Iris pigment epithelial cell (primary cell): ENCODE results near the gene FCRL1.

ENCODE experiments used
- DNase-seq: peaks from one replicate; pipeline ENCODE4 v3.0.0-alpha.2; 2011; ENCODE audit warnings: low read depth

Gene FCRL1, protein sequence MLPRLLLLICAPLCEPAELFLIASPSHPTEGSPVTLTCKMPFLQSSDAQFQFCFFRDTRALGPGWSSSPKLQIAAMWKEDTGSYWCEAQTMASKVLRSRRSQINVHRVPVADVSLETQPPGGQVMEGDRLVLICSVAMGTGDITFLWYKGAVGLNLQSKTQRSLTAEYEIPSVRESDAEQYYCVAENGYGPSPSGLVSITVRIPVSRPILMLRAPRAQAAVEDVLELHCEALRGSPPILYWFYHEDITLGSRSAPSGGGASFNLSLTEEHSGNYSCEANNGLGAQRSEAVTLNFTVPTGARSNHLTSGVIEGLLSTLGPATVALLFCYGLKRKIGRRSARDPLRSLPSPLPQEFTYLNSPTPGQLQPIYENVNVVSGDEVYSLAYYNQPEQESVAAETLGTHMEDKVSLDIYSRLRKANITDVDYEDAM

GRCh38 chr1:157819896-157820295 is at the start of gene FCRL1:
FCRL1 (minus strand) TSS chr1:157820120; CDS start chr1:157820037, 83 bp downstream.
- no peak for DNase-seq

- no peak for DNase-seq
Measured at GRCh38 chr1:157868654-157869053, 48.7 kb upstream of the FCRL1 start.

- no peak for DNase-seq
Measured at GRCh38 chr1:157862114-157863070, 42.5 kb upstream of the FCRL1 start.

GRCh38 chr1:157856538-157856937 is 36.6 kb upstream of the FCRL1 start:
- no peak for DNase-seq

DNA sequence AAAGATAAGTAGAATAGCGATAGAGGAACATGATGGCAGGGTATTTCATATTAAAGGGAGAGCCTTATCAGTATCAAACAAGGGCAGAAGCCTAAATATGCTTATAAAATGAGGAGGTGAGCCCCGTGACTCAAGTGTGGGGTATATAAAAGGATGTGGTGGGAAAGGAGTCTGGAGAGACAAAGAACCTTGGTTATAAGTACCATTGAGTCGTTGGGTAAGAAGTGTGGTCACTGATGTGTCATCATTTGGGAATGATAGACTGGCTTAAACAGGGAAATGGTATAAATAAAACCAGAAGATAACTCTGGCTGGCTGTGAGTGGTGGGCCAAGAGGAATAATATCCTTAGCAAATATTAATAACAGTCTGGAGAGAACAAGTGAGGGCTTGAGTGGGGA is 32.6 kb upstream of the FCRL1 start:
- peak; percentile 17 for DNase-seq

- DNase-seq: no peak
Measured at GRCh38 chr1:157849229-157849875, 29.4 kb upstream of the FCRL1 start.

DNA sequence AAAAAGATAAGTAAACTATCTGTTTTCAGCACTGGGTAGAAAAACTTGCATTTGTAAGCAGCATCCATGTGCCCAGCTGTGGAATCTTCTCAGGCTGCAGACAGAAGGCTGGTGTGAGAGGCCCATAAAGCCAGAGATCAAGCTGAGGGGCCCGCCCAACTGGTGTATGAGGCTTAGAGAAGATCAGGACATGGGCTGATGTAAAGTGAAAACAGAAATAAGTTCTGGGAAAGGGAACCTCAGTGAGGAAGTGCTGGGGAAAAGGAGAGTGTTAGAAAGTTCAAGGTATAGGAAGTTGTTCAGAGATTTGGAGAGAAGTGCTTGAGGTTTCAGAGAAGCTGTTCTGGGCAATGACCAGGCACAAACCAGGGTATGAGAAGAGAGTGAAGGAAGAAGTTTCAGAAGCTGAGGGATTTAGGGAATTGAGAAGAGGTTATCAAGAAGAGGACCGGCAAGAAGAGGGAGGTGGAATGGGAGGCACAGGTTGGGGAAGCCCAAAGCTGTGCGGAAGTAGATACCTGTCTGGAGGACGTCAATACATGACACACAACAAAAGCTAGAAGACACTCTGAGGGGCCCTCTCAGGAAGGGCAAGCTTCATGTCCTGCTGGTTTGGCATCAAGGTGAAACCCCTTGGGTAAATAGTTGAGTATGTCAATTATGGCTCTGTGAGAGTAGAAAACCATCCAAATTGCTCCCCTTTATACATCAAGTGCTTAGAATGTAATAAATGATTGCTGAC is 24.3 kb upstream of the FCRL1 start:
- no peak for DNase-seq

DNA sequence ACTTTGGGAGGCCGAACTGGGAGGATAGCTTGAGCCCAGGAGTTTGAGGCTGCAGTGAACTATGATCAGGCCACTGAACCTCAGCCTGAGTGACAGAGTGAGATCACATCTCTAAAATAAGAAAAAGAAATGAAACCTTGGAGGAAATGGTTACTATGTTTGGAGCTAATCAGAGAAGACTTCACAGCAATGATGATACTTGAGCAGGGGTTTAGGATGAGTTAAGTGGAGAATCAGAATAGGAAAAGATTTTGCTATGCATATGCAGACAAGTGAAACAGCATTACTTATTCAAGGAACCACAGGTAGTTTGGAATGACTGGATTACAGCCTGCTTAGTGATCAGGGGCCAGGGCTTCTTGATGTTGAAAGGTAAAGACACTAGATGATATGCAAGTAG is 23.0 kb upstream of the FCRL1 start:
- DNase-seq: no peak

- DNase-seq: no peak
Measured at GRCh38 chr1:157841708-157842107, 21.8 kb upstream of the FCRL1 start, which contains the start of gene CD5L. CD5L (minus strand) TSS chr1:157841808; CDS start chr1:157841701, 107 bp downstream.

- no peak for DNase-seq
Measured at GRCh38 chr1:157838966-157839365, 19.0 kb upstream of the FCRL1 start.

- DNase-seq: no peak
Measured at GRCh38 chr1:157834430-157834829, 14.5 kb upstream of the FCRL1 start.

GRCh38 chr1:157833145-157833544 is 13.2 kb upstream of the FCRL1 start:
- no peak for DNase-seq

DNA sequence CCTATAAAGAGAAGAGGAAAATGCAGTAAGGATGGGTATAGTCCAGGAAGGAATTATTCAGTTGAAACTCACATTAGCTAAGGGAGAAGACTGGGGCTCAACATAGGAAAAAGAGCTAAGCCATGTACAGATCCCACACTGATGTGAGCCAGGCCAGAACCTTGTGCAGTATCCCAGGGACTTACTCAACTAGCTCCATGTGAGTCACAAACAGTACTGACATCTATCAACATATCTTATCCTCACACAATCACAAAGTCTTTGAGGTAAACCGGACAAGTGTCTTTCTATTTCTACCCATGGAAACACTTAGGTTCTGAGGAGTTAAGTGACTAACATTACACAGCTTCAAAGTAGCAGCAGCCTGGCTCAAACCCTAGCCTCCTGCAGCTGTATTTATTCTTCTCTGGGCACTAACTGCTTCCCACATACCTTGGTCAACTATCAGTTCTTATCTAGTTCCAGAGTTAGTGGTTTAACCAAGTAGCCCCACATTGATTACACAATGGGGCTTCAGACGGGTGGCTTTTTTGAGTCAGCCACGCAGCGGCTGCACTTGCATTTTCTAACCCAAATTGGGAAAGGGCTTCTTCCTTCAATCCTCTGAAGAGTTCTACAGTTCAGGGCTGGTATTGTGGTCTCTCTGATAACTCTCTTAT is 12.2 kb upstream of the FCRL1 start:
- DNase-seq: no peak

DNA sequence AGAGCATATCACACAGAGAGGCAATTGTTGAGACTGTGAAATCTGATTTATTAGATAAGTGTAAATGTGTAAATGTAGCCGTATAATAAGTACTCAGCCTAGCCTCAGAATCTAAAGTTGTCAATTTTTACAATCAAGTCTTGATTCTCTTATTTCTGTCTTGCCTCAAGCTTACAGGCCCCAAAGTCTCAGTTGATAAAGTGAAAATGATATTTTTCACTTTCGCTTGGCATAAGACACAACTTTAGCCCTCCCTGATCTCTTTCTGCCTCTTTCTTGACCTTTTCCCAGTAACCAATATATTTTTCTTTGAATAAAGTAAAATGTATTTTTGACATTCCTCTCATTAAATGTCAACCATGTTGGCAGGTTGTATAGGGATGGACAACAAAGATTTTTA is 11.0 kb upstream of the FCRL1 start:
- no peak for DNase-seq

DNA sequence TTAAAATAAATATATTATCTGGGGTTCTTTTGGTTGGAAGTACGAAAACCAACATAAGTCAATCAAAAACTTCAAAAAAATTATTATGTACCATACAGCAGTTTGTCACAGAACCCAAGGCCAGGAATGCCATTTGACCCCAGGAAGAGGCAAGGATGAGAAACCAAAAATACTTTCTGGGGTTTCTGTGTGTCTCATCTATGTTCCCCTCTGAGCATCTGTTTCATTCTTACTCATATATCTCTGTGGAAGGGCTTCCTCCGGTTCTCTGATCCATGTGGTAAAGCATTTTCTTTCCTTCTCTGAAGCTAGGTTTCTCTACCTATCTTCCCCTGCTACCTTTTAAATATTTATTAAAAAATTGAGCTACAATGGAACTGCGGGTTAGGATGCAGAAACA is 9.8 kb upstream of the FCRL1 start:
- no peak for DNase-seq

DNA sequence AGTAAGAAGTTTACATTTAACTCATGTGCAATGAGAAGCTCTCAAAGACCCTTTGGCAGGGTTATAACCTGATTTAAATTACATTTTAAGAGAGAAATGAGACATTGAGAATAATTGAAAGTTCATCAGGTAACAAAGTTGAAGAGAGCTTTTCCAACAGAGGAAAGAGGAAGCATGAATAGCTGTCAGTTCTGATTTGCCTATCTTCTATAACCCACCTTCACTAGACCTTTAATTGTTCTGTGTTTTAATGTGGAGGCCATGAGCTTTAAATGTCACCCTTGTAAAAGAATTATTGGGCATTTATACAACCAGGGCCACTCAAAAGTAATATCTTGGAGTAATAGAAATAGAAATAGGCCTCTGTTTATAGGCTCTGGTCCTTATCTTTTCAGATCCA is 9.3 kb upstream of the FCRL1 start:
- DNase-seq: no peak

GRCh38 chr1:157820299-157820698 is 379 bp upstream of the FCRL1 start:
- DNase-seq: no peak

DNA sequence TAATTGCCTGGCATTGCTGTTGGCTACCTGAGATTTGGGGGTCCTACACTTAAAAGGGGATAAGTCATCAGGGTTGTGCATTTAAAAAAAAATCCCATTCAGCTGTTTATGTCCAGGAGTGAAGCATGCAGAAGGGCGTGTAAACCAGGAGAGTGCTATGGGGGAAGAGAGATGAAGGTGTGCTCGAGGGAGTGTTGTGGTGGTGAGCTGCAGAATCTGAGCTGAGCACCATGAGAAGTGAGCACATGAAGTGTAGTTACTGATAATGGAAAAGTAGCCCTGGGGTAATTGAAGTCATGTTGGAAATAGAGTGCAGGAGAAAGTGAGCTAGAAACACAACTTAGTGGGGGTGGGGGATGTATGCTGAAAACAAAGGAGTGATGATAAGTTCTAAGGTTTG is 705 bp downstream of the FCRL1 start:
- no peak for DNase-seq

- no peak for DNase-seq
Measured at GRCh38 chr1:157813269-157813668, 6.7 kb downstream of the FCRL1 start.

DNA sequence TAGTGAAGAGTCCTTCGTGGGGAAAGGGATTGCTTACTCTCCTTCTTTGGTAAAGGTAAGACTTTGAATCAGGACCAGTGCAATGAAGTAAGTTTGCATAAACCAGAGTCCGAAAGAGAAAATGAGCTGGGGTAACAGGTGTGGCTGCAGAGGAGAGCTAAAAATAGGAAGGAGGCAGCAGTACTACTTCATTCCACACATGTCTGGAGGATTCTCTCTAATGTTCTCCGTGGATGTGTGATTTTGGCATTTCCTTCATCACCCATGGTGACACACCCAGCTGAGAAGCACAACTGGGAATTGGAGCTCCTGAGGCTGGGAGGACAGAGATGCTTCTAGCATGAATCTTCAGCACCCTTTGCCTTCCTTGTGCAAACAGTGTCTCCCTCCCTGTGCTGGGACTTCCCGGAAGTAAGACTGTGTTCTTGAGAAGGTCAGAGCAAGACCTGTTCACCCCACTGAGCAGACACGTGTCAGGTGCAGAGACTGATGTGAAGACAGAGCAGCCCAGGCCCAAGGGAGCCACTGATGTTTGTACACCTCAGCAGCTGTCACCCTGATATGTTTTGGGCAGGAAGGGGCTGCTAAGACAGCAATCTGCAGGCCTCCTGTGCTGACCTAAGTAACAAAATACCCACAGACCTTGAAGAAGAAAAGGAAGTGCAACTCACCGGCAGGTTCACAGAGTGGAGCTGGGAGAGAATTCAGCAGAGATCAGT is 13.3 kb downstream of the FCRL1 start:
- no peak for DNase-seq
